ENCODE data around the gene KDM7A.

DNA sequence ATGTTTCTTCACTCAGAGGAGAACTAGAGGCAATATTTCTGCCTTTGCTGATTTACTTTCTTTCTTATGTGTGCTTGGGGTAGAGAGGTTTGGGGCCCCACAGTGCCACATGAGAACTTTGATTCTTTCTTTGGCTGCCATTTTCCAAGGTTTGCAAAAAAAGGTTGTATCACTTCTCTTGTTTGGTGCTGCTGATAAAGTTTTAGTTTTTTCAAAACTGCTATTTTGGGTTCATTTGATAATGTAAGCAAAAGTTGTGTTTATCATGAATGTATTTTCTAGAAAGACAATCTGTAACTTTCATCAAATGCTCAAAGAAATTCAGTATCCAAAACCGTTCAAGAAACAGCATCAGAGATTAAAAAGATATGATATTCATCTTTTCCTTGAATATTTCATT is 83.4 kb downstream of the KDM7A start:
- TF ChIP-seq, protein P1, sequence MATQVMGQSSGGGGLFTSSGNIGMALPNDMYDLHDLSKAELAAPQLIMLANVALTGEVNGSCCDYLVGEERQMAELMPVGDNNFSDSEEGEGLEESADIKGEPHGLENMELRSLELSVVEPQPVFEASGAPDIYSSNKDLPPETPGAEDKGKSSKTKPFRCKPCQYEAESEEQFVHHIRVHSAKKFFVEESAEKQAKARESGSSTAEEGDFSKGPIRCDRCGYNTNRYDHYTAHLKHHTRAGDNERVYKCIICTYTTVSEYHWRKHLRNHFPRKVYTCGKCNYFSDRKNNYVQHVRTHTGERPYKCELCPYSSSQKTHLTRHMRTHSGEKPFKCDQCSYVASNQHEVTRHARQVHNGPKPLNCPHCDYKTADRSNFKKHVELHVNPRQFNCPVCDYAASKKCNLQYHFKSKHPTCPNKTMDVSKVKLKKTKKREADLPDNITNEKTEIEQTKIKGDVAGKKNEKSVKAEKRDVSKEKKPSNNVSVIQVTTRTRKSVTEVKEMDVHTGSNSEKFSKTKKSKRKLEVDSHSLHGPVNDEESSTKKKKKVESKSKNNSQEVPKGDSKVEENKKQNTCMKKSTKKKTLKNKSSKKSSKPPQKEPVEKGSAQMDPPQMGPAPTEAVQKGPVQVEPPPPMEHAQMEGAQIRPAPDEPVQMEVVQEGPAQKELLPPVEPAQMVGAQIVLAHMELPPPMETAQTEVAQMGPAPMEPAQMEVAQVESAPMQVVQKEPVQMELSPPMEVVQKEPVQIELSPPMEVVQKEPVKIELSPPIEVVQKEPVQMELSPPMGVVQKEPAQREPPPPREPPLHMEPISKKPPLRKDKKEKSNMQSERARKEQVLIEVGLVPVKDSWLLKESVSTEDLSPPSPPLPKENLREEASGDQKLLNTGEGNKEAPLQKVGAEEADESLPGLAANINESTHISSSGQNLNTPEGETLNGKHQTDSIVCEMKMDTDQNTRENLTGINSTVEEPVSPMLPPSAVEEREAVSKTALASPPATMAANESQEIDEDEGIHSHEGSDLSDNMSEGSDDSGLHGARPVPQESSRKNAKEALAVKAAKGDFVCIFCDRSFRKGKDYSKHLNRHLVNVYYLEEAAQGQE (IDR thresholded peaks at IDR 0.05): no peak
- TF ChIP-seq, protein P2, sequence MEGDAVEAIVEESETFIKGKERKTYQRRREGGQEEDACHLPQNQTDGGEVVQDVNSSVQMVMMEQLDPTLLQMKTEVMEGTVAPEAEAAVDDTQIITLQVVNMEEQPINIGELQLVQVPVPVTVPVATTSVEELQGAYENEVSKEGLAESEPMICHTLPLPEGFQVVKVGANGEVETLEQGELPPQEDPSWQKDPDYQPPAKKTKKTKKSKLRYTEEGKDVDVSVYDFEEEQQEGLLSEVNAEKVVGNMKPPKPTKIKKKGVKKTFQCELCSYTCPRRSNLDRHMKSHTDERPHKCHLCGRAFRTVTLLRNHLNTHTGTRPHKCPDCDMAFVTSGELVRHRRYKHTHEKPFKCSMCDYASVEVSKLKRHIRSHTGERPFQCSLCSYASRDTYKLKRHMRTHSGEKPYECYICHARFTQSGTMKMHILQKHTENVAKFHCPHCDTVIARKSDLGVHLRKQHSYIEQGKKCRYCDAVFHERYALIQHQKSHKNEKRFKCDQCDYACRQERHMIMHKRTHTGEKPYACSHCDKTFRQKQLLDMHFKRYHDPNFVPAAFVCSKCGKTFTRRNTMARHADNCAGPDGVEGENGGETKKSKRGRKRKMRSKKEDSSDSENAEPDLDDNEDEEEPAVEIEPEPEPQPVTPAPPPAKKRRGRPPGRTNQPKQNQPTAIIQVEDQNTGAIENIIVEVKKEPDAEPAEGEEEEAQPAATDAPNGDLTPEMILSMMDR (IDR thresholded peaks at IDR 0.05): no peak
- TF ChIP-seq CHD2 (IDR thresholded peaks at IDR 0.05; ENCODE audit: low read length, partially characterized antibody) (no peak), EP300 (IDR thresholded peaks at IDR 0.05) (no peak), POLR2A (IDR thresholded peaks at IDR 0.05; ENCODE audit: low read length) (no peak)
- TF ChIP-seq, protein P3, sequence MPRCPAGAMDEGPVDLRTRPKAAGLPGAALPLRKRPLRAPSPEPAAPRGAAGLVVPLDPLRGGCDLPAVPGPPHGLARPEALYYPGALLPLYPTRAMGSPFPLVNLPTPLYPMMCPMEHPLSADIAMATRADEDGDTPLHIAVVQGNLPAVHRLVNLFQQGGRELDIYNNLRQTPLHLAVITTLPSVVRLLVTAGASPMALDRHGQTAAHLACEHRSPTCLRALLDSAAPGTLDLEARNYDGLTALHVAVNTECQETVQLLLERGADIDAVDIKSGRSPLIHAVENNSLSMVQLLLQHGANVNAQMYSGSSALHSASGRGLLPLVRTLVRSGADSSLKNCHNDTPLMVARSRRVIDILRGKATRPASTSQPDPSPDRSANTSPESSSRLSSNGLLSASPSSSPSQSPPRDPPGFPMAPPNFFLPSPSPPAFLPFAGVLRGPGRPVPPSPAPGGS (IDR thresholded peaks at IDR 0.05): no peak

Data from A549 (cell line).